ENCODE data around the gene PIGU. TPM values are rescaled to one million over a fixed set of nuclear protein-coding genes. Genes with fewer than 3 reads are reported as not detected.

PIGU gene
- total RNA-seq, 1 donor from 2014 or later = 40.1 TPM

GRCh38 chr20:34541917-34542316, 135.0 kb downstream of the PIGU start:
- Histone ChIP-seq H3K36me3 (no peaks in the 10 kb centered on the region), H3K9ac (no peak overlapping the region), H3K9me3 (ENCODE audit: low read depth) (no peaks in the 10 kb centered on the region), H3K27ac (no peak overlapping the region), H3K4me2 (no peak overlapping the region), H3K27me3 (peaks cover 7% of the 10 kb centered on the region), H3K79me2 (ENCODE audit: low read depth) (no peaks in the 10 kb centered on the region), H2AFZ (replicated peaks) (no peak overlapping the region), H4K20me1 (ENCODE audit: low read depth) (peaks cover 19% of the 10 kb centered on the region), H3K4me3 (no peak overlapping the region), H3F3A (ENCODE audit: low read depth) (peaks cover 13% of the 10 kb centered on the region), H3K4me1 (peaks cover 4% of the 10 kb centered on the region)
- Mint-ChIP-seq H3K4me3 (no peak overlapping the region), H3K36me3 (peaks cover 22% of the 10 kb centered on the region), H3K4me1 (peaks cover 15% of the 10 kb centered on the region), H3K27ac (no peak overlapping the region), H3K27me3 (ENCODE audit: insufficient read depth, low read depth) (peaks cover 5% of the 10 kb centered on the region), H3K9me3 (no peaks in the 10 kb centered on the region)
- no peak for TF ChIP-seq EZH2 (IDR thresholded peaks at IDR 0.05)
- TF ChIP-seq EZH2phosphoT487 (IDR thresholded peaks at IDR 0.05) = no peak
- no peak for TF ChIP-seq CTCF (IDR thresholded peaks at IDR 0.05)
- DNase-seq (ENCODE audit: low spot score) = no peak

- Histone ChIP-seq H3K9me3 (ENCODE audit: low read depth) (no peaks in the 10 kb centered on the region), H3K27me3 (peaks cover 7% of the 10 kb centered on the region), H3K27ac (no peak overlapping the region), H3K36me3 (no peaks in the 10 kb centered on the region), H3K79me2 (ENCODE audit: low read depth) (no peaks in the 10 kb centered on the region), H3F3A (ENCODE audit: low read depth) (peaks cover 13% of the 10 kb centered on the region), H2AFZ (replicated peaks) (no peak overlapping the region), H3K4me2 (no peak overlapping the region), H4K20me1 (ENCODE audit: low read depth) (peaks cover 22% of the 10 kb centered on the region), H3K4me3 (no peak overlapping the region), H3K9ac (no peak overlapping the region), H3K4me1 (peaks cover 4% of the 10 kb centered on the region)
- peaks cover 4% of the 10 kb centered on the region for H3K27me3 Mint-ChIP-seq (ENCODE audit: insufficient read depth, low read depth)
- TF ChIP-seq CTCF (IDR thresholded peaks at IDR 0.05) = no peak
- TF ChIP-seq EZH2 (IDR thresholded peaks at IDR 0.05) = no peak
- no peak for DNase-seq (ENCODE audit: low spot score)
- H3K4me1 Mint-ChIP-seq = peaks cover 15% of the 10 kb centered on the region
- H3K36me3 Mint-ChIP-seq = peaks cover 22% of the 10 kb centered on the region
- H3K9me3 Mint-ChIP-seq = no peaks in the 10 kb centered on the region
- H3K27ac Mint-ChIP-seq = no peak overlapping the region
- H3K4me3 Mint-ChIP-seq = no peak overlapping the region
Measured at GRCh38 chr20:34541264-34541901, 135.5 kb downstream of the PIGU start.

- no peak overlapping the region for H3K4me3 ChIP-seq
- no peak overlapping the region for H3K27ac Mint-ChIP-seq
- H3K4me1 ChIP-seq = peaks cover 4% of the 10 kb centered on the region
- peaks cover 22% of the 10 kb centered on the region for H4K20me1 ChIP-seq (ENCODE audit: low read depth)
- H3K79me2 ChIP-seq (ENCODE audit: low read depth) = no peaks in the 10 kb centered on the region
- peaks cover 16% of the 10 kb centered on the region for H3K4me1 Mint-ChIP-seq
- H3F3A ChIP-seq (ENCODE audit: low read depth) = peaks cover 13% of the 10 kb centered on the region
- H3K4me2 ChIP-seq = no peak overlapping the region
- DNase-seq (ENCODE audit: low spot score) = no peak
- peaks cover 7% of the 10 kb centered on the region for H3K27me3 ChIP-seq
- no peak overlapping the region for H3K27ac ChIP-seq
- no peaks in the 10 kb centered on the region for H3K36me3 ChIP-seq
- no peaks in the 10 kb centered on the region for H3K9me3 ChIP-seq (ENCODE audit: low read depth)
- H3K36me3 Mint-ChIP-seq = peaks cover 25% of the 10 kb centered on the region
- TF ChIP-seq CTCF (IDR thresholded peaks at IDR 0.05) = no peak
- no peak for TF ChIP-seq EZH2phosphoT487 (IDR thresholded peaks at IDR 0.05)
- no peak for TF ChIP-seq EZH2 (IDR thresholded peaks at IDR 0.05)
- H3K27me3 Mint-ChIP-seq (ENCODE audit: insufficient read depth, low read depth) = peaks cover 5% of the 10 kb centered on the region
- no peak overlapping the region for H3K4me3 Mint-ChIP-seq
- no peaks in the 10 kb centered on the region for H3K9me3 Mint-ChIP-seq
- no peak overlapping the region for H3K9ac ChIP-seq
- no peak overlapping the region for H2AFZ ChIP-seq (replicated peaks)
Measured at GRCh38 chr20:34540596-34541263, 136.2 kb downstream of the PIGU start.
